ENCODE results near the gene ACP2.

The ACP2 gene

DNA sequence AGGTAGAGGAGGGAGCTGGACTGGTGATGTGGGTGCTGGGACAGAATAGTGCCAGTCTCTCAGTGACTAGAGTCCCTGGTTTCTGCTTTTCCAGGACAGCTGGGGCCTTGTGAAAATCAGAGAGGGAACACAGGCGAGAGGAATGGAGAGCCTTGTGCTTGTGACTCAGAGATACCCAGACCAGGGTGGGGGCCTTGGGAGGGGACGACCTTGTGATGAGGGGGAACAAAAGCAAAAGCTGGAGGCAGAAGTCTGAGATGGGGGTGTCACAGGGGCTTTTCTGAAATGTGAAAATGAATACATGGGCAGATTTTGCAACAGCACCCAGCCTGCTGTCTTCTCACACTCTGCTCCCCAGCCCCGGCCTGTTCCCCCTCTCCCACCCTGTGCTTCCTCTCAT, 5.8 kb upstream of the ACP2 start:
- H3K4me3 ChIP-seq (replicated peaks; ENCODE audit: insufficient read depth, low read length) = no peak overlapping the region
- peak in 1 of 2 experiments; percentile 17 for DNase-seq (ENCODE audit: low read depth in 1 of 2, low spot score in 1 of 2)
- H3K27me3 ChIP-seq (ENCODE audit: insufficient read depth, poor library complexity, severe bottlenecking) = no peaks in the 10 kb centered on the region
- no peak overlapping the region for H3K27ac ChIP-seq (replicated peaks)
- TF ChIP-seq GABPA (IDR thresholded peaks at IDR 0.05; ENCODE audit: low read depth) (no peak), POLR2AphosphoS5 (IDR thresholded peaks at IDR 0.05; ENCODE audit: low read depth) (no peak), SPI1 (IDR thresholded peaks at IDR 0.05; ENCODE audit: borderline replicate concordance, low read depth) (no peak)
- TF ChIP-seq, protein P1, sequence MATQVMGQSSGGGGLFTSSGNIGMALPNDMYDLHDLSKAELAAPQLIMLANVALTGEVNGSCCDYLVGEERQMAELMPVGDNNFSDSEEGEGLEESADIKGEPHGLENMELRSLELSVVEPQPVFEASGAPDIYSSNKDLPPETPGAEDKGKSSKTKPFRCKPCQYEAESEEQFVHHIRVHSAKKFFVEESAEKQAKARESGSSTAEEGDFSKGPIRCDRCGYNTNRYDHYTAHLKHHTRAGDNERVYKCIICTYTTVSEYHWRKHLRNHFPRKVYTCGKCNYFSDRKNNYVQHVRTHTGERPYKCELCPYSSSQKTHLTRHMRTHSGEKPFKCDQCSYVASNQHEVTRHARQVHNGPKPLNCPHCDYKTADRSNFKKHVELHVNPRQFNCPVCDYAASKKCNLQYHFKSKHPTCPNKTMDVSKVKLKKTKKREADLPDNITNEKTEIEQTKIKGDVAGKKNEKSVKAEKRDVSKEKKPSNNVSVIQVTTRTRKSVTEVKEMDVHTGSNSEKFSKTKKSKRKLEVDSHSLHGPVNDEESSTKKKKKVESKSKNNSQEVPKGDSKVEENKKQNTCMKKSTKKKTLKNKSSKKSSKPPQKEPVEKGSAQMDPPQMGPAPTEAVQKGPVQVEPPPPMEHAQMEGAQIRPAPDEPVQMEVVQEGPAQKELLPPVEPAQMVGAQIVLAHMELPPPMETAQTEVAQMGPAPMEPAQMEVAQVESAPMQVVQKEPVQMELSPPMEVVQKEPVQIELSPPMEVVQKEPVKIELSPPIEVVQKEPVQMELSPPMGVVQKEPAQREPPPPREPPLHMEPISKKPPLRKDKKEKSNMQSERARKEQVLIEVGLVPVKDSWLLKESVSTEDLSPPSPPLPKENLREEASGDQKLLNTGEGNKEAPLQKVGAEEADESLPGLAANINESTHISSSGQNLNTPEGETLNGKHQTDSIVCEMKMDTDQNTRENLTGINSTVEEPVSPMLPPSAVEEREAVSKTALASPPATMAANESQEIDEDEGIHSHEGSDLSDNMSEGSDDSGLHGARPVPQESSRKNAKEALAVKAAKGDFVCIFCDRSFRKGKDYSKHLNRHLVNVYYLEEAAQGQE (IDR thresholded peaks at IDR 0.05; ENCODE audit: insufficient replicate concordance, low read depth) = no peak
- TF ChIP-seq, protein P2, sequence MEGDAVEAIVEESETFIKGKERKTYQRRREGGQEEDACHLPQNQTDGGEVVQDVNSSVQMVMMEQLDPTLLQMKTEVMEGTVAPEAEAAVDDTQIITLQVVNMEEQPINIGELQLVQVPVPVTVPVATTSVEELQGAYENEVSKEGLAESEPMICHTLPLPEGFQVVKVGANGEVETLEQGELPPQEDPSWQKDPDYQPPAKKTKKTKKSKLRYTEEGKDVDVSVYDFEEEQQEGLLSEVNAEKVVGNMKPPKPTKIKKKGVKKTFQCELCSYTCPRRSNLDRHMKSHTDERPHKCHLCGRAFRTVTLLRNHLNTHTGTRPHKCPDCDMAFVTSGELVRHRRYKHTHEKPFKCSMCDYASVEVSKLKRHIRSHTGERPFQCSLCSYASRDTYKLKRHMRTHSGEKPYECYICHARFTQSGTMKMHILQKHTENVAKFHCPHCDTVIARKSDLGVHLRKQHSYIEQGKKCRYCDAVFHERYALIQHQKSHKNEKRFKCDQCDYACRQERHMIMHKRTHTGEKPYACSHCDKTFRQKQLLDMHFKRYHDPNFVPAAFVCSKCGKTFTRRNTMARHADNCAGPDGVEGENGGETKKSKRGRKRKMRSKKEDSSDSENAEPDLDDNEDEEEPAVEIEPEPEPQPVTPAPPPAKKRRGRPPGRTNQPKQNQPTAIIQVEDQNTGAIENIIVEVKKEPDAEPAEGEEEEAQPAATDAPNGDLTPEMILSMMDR (IDR thresholded peaks at IDR 0.05; ENCODE audit: insufficient read depth, low read length) = no peak

GRCh38 chr11:47253660-47254059, 5.0 kb upstream of the ACP2 start:
- TF ChIP-seq SPI1 (IDR thresholded peaks at IDR 0.05; ENCODE audit: borderline replicate concordance, low read depth) = no peak
- no peak for TF ChIP-seq GABPA (IDR thresholded peaks at IDR 0.05; ENCODE audit: low read depth)
- TF ChIP-seq POLR2AphosphoS5 (IDR thresholded peaks at IDR 0.05; ENCODE audit: low read depth) = no peak
- Histone ChIP-seq H3K27ac (replicated peaks) (no peak overlapping the region), H3K27me3 (ENCODE audit: insufficient read depth, poor library complexity, severe bottlenecking) (no peaks in the 10 kb centered on the region), H3K4me3 (replicated peaks; ENCODE audit: insufficient read depth, low read length) (no peak overlapping the region)
- DNase-seq (ENCODE audit: low read depth in 1 of 2, low spot score in 1 of 2) = no peak

DNA sequence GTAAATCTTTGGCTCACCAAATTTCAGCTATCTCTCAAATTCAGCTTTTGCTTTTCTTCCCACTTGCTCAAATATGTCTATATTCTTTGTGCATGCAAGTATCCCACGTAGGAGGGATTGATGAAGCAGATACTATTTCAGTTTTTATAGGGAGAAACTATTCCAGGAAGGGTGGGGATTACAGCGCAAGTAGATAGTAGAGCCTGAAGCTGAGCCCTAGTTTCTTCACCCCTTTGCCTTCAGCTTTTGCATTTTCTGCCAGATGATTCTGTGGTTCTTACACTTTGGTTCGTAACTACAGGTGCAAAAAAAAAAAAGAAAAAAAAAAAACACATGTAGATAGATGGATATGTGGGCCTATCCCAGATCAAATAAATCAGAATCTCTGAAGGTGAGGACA, 3.1 kb upstream of the ACP2 start:
- DNase-seq (ENCODE audit: low read depth in 1 of 2, low spot score in 1 of 2) = no peak
- Histone ChIP-seq H3K27me3 (ENCODE audit: insufficient read depth, poor library complexity, severe bottlenecking) (no peaks in the 10 kb centered on the region), H3K27ac (replicated peaks) (no peak overlapping the region), H3K4me3 (replicated peaks; ENCODE audit: insufficient read depth, low read length) (no peak overlapping the region)
- TF ChIP-seq GABPA (IDR thresholded peaks at IDR 0.05; ENCODE audit: low read depth) = no peak
- TF ChIP-seq POLR2AphosphoS5 (IDR thresholded peaks at IDR 0.05; ENCODE audit: low read depth) = no peak

- TF ChIP-seq GABPA (IDR thresholded peaks at IDR 0.05; ENCODE audit: low read depth) (no peak), SPI1 (IDR thresholded peaks at IDR 0.05; ENCODE audit: borderline replicate concordance, low read depth) (no peak), POLR2AphosphoS5 (IDR thresholded peaks at IDR 0.05; ENCODE audit: low read depth) (no peak)
- TF ChIP-seq, protein P2 (IDR thresholded peaks at IDR 0.05; ENCODE audit: insufficient read depth, low read length) = no peak
- TF ChIP-seq, protein P1 (IDR thresholded peaks at IDR 0.05; ENCODE audit: insufficient replicate concordance, low read depth) = no peak
- H3K4me3 ChIP-seq (replicated peaks; ENCODE audit: insufficient read depth, low read length) = peak overlapping the region; percentile 81
- DNase-seq (ENCODE audit: low read depth in 1 of 2, low spot score in 1 of 2) = no peak
- H3K27ac ChIP-seq (replicated peaks) = peak overlapping the region; percentile 93
- no peaks in the 10 kb centered on the region for H3K27me3 ChIP-seq (ENCODE audit: insufficient read depth, poor library complexity, severe bottlenecking)
Measured at GRCh38 chr11:47249378-47249715, 733 bp upstream of the ACP2 start.

GRCh38 chr11:47248304-47248663, 330 bp downstream of the ACP2 start:
- peak overlapping the region; percentile 81 for H3K4me3 ChIP-seq (replicated peaks; ENCODE audit: insufficient read depth, low read length)
- no peaks in the 10 kb centered on the region for H3K27me3 ChIP-seq (ENCODE audit: insufficient read depth, poor library complexity, severe bottlenecking)
- TF ChIP-seq, protein P1 (IDR thresholded peaks at IDR 0.05; ENCODE audit: insufficient replicate concordance, low read depth) = no peak
- TF ChIP-seq GABPA (IDR thresholded peaks at IDR 0.05; ENCODE audit: low read depth) (no peak), POLR2AphosphoS5 (IDR thresholded peaks at IDR 0.05; ENCODE audit: low read depth) (no peak), SPI1 (IDR thresholded peaks at IDR 0.05; ENCODE audit: borderline replicate concordance, low read depth) (peak; percentile 21; the same call in 1 of the 2 replicates)
- TF ChIP-seq, protein P2 (IDR thresholded peaks at IDR 0.05; ENCODE audit: insufficient read depth, low read length) = no peak
- no peak for DNase-seq (ENCODE audit: low read depth in 1 of 2, low spot score in 1 of 2)
- H3K27ac ChIP-seq (replicated peaks) = peak overlapping the region; percentile 93
